ENCODE measurements around the gene MEOX2.

The MEOX2 gene

GRCh38 chr7:15709978-15710377 lies 23.5 kb upstream of the MEOX2 start:
- no peak for TF ChIP-seq CTCF (IDR thresholded peaks at IDR 0.05; ENCODE audit: insufficient read depth, missing control alignments)
- FAIRE-seq (no peak), DNase-seq (ENCODE audit: insufficient read length, low spot score) (no peak)

- FAIRE-seq (no peak), DNase-seq (ENCODE audit: insufficient read length, low spot score) (no peak)
- no peak for TF ChIP-seq CTCF (IDR thresholded peaks at IDR 0.05; ENCODE audit: insufficient read depth, missing control alignments)
These were observed 21.1 kb upstream of the MEOX2 start for GRCh38 chr7:15707570-15707969.

DNA sequence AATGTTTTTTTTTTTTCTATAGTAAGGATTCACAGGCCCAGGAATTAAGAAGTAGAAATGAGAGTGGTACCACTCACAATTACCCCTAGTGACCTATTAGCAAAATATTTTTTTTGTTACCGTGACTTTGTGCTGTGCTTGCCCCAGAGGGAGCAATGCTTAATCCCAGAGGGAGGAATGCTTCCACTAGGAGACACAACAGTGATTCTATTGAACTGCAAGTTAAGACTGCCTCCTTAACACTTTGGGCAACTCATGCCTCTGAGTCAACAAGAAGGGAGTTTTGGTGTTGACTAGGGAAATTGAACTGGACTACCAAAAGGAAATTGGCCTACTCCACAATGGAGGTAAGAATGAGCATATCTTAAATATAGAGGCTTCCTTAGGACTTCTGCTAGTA lies 17.2 kb upstream of the MEOX2 start:
- no peak for FAIRE-seq
- TF ChIP-seq CTCF (IDR thresholded peaks at IDR 0.05; ENCODE audit: insufficient read depth, missing control alignments), result no peak
- DNase-seq (ENCODE audit: insufficient read length, low spot score), result no peak

GRCh38 chr7:15692501-15693020 lies 6.1 kb upstream of the MEOX2 start:
- DNase-seq (ENCODE audit: insufficient read length, low spot score), result no peak
- FAIRE-seq, result no peak
- TF ChIP-seq CTCF (IDR thresholded peaks at IDR 0.05; ENCODE audit: insufficient read depth, missing control alignments), result no peak

GRCh38 chr7:15688911-15689310 lies 2.4 kb upstream of the MEOX2 start:
- FAIRE-seq, result no peak
- TF ChIP-seq CTCF (IDR thresholded peaks at IDR 0.05; ENCODE audit: insufficient read depth, missing control alignments), result no peak
- no peak for DNase-seq (ENCODE audit: insufficient read length, low spot score)

DNA sequence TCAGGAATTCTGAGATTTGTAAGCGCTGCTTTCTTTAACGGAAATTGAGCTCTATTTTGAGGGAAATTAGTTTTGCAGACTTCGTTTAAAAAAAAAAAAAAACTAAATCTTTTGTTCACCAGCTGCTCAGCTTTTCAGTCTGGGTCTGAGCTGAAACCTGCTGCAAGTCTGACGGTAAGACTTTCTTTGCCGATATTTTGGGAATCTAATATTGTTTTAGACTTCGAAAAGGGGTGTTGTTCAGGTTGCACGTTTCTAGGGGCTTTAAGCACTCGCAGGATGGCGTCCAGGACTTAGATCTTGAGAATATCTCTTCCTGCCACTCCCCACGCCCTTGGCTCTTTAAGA lies 1.8 kb upstream of the MEOX2 start:
- no peak for DNase-seq (ENCODE audit: insufficient read length, low spot score)

More for the DNA sequence above, 1.8 kb upstream of the MEOX2 start:
- FAIRE-seq, result no peak
- no peak for TF ChIP-seq CTCF (IDR thresholded peaks at IDR 0.05; ENCODE audit: insufficient read depth, missing control alignments)
